Measurements from ENCODE around the gene TDRD12. TPM values are rescaled to one million over a fixed set of nuclear protein-coding genes. Genes with fewer than 3 reads are reported as not detected.

Gene TDRD12
- total RNA-seq, 1 experiment from 2014 or later = not detected

DNA sequence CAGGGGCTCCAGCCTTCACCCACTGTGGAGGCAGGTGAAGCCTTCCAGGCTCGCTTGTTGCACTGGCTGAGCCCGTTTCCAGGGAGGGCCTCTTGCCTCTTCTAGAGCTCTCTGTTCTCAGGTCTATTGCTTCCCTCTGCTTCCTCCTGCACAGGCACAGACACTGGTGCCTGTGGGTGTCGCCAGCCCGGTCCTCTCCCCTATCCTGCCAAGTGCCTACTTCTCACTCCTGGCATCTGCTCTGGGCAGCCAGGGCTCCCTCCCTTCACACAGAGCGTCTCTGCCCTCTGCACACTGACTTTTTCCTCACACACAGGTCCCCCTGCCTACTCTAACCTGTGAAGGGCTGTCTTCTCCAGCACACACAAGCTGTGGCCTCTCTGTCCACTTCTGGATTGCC, 89.7 kb downstream of the TDRD12 start:
- no peak for DNase-seq (ENCODE audit: extremely low read depth, low read depth)

DNA sequence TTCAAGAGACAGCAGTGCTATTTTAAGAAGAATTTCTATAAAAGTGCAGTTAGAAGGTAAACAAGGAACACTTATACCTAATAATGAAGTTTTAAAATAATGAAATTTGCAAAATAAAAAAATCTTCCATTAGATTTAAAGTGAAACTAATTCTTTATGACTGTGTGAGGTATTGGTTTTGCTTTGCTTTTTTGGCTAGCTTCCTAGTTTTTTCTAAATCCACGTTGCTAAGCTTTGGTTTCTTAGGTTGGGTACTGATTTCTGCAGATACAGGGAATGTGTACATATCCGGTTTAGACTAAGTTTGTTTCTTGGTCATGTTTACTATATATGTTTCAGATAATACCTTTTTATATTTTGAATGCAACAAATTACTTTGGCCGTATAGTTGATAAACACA, 90.2 kb downstream of the TDRD12 start:
- DNase-seq (ENCODE audit: extremely low read depth, low read depth) = no peak

DNA sequence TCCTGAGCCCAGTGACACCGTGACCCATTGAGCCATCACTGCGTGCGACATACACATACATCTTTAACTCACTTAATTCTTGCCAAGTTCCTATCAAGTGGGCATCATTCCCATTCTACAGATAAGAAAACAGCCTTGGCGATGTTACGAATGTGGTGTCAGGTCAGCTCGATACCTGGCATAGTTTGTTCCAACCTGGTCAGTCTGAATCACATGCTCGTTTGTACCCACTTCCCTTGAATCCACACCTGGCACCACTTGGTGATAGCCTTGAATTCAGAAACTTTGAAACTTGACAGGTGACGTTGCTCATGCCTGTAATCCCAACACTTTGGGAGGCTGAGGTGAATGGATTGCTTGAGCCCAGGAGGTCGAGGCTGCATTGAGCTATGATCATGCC, 90.9 kb downstream of the TDRD12 start:
- no peak for DNase-seq (ENCODE audit: extremely low read depth, low read depth)

DNA sequence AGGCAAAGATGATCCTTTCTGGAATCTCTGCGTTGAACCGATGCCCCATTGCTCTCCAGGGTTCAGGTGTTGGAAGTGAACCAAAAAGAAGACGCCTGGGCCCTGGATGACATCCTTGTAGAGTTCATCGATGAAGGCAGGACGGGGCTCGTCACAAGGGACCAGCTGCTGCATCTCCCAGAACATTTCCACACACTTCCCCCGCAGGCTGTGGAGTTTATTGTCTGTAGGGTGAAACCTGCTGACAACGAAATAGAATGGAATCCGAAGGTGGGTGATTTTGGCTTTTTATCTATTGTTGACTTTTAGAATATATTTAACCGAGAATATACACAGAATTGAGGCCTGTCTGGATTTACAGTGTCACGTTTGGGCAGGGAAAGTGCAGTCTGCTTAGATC, 91.6 kb downstream of the TDRD12 start:
- no peak for DNase-seq (ENCODE audit: extremely low read depth, low read depth)

- DNase-seq (ENCODE audit: extremely low read depth, low read depth) = no peak
Measured at GRCh38 chr19:32812036-32812435, 92.5 kb downstream of the TDRD12 start.

GRCh38 chr19:32812571-32812970, 93.0 kb downstream of the TDRD12 start:
- no peak for DNase-seq (ENCODE audit: extremely low read depth, low read depth)

- DNase-seq (ENCODE audit: extremely low read depth, low read depth) = no peak
Measured at GRCh38 chr19:32813862-32814425, 94.4 kb downstream of the TDRD12 start.

DNA sequence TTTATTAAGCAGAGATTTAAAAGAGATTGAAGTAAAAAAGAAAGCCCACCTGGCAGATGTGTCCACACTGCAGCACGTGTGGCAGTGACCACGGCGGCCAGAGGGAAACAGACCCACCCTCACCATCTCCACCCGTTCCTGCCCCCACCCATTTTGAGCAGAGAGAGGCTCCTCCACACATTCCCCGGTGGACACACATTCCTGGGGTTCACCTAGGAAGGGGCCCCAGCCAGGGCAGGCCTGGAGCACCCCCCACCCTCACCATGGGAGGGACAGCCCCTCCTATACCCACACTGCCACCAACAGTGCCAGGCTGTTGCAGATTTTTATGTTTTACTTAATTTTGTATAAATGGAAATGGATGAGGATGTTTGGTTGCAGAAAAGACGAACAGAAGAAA, 95.1 kb downstream of the TDRD12 start:
- DNase-seq (ENCODE audit: extremely low read depth, low read depth) = no peak

DNA sequence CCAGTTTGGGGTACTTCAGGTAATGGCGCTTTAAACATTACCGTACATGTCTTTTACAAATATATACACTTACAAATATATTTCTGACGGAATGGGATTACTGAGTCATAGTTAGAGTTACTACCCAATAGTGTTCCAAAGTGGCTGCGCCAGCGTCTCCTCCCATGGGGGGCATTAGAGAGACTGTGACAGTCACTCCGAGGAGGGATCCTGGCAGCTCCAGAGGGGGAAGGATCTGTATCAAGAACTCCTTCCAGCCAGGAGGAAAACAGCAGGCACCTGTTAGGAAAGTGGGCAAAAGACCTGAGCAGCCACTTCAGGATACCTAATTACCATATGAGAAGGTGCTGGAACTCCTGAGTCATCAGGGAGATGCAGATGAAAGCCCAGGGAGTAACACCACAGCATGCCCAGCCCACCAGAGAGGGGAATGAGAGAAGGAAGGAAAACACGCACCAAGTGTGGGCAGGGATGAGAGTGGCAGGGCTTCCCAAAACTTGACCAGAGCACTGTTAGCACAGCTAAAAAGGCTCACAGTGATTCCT, 97.1 kb downstream of the TDRD12 start:
- no peak for DNase-seq (ENCODE audit: extremely low read depth, low read depth)

DNA sequence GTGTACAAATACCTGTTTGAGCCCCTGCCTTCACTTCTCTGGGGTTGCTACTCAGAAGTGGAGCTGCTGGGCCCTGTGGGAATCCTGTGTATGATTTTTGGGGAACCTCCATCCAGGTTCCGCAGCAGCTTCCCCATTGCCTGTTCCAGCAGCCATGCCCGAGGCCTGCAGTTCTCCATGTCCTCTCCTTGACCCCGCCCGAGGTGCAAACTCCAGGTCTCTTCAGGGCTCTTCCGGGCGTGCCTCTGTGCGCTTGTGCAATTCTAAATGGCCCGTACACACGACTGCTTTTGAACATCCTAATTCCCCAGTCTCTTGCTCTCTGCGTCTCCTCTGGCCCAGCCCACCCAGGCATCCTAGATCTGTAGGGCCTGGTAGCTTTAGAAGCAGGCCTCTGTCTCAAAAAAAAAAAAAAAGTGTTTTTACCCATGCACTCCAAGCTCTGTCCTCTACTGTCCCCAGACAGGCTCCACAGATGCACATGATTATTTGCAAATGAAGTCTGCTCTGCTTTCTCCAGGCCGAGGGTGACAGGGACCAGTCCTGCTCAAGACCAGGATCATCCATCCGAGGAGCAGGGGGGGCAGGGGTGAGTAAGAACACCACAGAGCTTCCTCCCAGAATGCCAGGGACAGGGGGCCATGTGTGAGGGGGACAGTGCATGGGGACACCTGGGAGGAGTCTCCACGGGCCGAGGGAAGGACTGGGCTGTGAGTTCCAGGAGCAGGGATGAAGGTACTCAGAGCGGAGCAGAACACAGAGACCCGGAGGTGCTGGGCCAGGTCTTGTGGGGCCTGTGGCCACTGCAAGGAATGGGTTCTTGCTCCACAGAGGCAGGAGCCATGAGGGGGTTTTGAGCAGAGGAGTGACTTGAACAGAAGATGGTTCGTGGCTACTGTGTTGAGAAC, 98.3 kb downstream of the TDRD12 start:
- DNase-seq (ENCODE audit: extremely low read depth, low read depth) = no peak

GRCh38 chr19:32818536-32818935, 99.0 kb downstream of the TDRD12 start:
- DNase-seq (ENCODE audit: extremely low read depth, low read depth) = no peak

DNA sequence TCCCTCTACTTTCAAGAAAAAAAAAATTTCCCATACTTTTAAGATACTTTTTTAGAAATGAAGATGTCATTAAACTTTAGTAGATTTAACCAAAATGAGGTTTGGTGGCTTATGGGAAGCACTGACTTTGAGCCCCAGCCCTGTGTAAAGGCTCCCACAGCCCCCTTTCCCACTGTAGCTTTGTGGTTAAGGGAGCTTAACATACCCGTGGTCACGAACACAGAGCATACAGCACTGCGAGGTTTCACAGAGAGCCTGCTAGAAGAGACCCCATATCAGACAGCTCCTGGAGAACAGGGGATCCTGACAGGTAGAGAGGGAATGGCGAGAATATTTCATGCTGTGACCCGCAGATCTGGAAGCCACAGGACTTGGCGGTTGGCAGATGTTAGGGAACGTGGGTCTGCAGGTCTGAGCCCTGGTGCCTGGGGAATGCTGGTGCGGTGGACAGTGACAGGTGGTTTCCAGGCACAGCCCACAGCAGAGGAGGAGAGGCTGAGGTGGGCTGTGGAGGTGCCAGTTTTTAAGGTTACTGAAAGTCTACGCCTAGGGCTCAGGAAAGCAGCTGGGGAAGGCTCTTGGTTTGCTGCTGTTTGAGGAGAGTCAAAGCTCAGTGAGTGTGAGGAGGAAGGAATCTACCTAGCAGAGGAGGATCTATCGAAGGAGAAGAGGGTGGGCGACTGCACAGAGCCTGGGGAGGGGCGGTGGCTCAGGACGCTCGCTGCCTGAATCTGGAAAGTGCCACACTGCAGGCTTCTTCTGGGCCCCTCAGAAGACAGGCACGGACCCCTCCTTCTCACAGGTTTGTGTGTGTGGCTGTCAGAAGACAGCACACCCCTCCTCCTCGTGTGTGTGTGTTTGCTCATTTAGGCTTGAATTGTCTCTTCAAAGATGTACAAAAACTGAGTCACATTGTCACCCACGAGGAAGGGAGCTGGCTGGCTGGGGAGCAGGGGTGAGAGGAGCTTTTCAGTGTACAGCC, 100.1 kb downstream of the TDRD12 start:
- DNase-seq (ENCODE audit: extremely low read depth, low read depth) = no peak

DNA sequence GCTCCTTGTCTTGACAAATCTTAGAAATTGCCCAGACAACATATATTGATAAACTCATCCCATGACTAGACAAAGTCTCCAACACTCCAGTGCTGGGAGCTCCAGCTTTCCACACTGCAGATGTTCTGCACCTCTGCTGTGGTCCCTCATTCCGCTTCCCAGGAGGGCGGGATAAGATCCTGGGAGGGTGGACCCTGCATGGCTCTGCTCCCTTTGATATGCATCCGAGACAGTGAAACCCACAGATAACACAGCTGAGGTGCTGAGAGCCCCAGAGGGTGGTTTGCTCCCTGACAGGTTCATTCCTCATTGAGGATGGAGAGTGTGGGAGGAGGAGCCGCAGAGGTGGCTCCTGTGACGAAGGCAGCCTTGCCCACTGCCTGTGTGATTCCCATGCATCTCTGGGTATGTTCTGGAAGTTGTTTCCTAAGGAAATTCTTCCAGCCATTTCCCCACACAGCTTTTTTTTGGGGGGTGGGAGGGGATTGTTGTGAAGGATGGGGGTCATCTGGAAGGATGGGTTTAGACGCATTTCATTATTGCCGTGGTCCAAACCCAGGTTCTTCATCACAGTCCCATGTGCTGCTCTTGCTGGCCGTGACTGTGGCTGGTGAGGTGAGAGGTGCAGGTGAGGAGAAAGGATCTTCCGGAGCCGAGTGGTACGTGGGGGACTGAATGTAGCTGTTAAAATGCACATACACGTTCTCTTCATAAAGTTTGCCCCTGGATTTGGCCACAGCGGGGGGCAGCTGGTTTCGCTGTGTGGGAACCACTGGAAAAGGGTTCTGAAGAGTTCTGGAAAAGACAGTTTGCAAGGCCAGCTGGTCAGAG, 103.6 kb downstream of the TDRD12 start:
- no peak for DNase-seq (ENCODE audit: extremely low read depth, low read depth)

DNA sequence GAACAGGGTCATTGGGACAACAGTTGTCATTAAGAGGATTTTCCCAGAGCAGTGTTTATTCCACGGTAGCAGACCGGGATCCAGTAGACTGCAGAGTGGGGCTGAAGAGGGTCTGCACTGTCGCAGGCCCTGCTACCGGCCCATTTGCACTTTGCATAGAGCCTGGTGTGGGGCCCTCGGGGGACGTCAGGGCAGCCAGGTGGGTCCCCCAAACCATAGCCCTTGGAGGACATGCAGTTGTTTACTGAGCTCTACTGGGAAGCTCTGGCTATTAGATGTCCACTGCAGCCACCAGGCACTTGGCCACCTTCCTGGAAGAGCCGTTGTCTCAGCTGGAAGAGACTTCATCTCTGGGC, 104.2 kb downstream of the TDRD12 start:
- no peak for DNase-seq (ENCODE audit: extremely low read depth, low read depth)

GRCh38 chr19:32824191-32824751, 104.7 kb downstream of the TDRD12 start:
- DNase-seq (ENCODE audit: extremely low read depth, low read depth) = no peak

GRCh38 chr19:32824916-32825608, 105.5 kb downstream of the TDRD12 start:
- DNase-seq (ENCODE audit: extremely low read depth, low read depth) = no peak

DNA sequence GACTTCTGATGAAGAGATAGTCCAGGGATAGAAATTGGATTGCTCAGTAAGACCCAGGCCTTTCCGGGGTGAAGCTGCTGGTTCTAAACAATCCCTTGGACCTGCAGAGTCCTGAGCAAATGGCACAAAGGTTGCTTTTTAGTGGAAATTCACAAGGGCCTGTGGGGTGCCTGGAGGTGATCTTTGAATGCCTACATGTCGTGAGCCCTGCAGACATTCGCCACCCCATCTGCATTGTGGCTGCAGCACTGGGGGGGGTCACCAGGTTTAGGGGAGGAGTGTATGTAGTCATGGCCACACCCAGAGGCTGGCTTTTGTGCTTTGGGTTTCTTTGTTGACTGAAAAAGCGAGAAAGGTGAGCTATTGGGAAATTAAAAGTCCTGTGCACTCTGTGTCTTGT, 108.6 kb downstream of the TDRD12 start:
- DNase-seq (ENCODE audit: extremely low read depth, low read depth) = no peak

GRCh38 chr19:32828643-32829344, 109.2 kb downstream of the TDRD12 start:
- no peak for DNase-seq (ENCODE audit: extremely low read depth, low read depth)

All from NCI-H460 (cell line).